HL-60 (cell line): Measurements from ENCODE around the gene FGGY.

Experiments
- CTCF ChIP-seq: IDR thresholded peaks from one replicate; pipeline ENCODE4 v1.5.1; 2011; ENCODE audit warnings: low read length, control low read depth, inconsistent platforms; ENCODE audit not compliant: insufficient read depth
- SPI1 ChIP-seq: IDR thresholded peaks from 2 replicates; pipeline ENCODE4 v1.6.1; 2012; ENCODE audit warnings: low read depth, mild to moderate bottlenecking, borderline replicate concordance

GRCh38 chr1:59366346-59366745 lies 69.5 kb downstream of the FGGY start:
- TF ChIP-seq CTCF (no peak), SPI1 (no peak)
